Stomach (tissue), 4 donors: ENCODE data around the gene TEX30.

Source experiments
- EP300 ChIP-seq: sonication (generic); formaldehyde crosslinking; IDR thresholded peaks from one replicate; pipeline ENCODE4 v1.6.1; 2017; ENCODE audit warnings: antibody characterized with exemption
- POLR2A ChIP-seq, 4 donors: fragments of 450-650 bp; IDR thresholded peaks; one replicate each; pipeline ENCODE4 v1.6.1; 2016; ENCODE audit warnings: antibody characterized with exemption in 4 of 4, control low read depth in 2 of 4, mild to moderate bottlenecking in 1 of 4, moderate library complexity in 1 of 4
- POLR2AphosphoS5 ChIP-seq, 3 donors: sonication (generic); formaldehyde crosslinking; IDR thresholded peaks; one replicate each; pipeline ENCODE4 v1.6.1; 2016; ENCODE audit warnings: antibody characterized with exemption in 3 of 3
- TF ChIP-seq, protein P1 (sequence below), 7 experiments: fragments of 450-650 bp in 4 of 7; fragments of 200-600 bp in 3 of 7; sonication (generic) in 3 of 7; IDR thresholded peaks; one replicate each; pipeline ENCODE4 v1.5.1; 2016 to 2019; ENCODE audit warnings: antibody characterized with exemption in 7 of 7, control low read depth in 2 of 7, mild to moderate bottlenecking in 1 of 7

DNA sequence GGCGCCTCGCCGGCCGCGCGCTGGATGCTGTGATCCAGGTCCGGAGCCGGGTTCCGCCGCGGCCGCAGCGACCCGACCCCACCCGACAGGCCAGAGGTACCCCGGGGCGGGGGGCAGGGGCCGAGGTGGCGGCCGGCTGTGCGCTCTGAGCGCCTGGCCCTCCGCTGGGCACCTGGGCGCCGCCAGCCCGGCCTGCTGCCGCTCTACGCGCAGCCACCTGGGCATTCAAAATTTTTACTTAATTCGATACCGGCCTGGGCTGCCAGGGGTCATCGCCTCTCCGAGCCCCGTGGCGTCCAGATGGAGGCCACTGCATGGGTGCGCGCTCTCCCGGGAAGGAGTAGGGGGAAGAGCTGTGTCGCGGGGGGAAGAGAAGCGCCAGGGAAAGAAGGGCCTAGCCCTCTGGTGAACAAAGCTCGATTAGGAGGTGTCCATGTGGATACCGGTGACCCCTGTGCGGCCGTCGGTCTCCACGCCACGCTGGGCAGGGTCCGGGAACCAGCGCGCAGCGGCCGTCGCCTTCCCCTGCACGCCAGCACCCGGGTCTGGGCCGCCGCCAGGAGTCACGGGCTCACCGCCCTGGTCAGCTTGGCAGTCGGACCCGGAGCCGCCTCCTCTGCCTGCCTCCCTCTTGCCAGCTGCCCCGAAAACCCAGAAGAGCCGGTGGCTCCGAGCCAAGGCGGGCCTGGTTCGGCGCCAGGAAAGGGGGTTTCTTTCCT lies 26.0 kb upstream of the TEX30 start:
- TF ChIP-seq, protein P1, sequence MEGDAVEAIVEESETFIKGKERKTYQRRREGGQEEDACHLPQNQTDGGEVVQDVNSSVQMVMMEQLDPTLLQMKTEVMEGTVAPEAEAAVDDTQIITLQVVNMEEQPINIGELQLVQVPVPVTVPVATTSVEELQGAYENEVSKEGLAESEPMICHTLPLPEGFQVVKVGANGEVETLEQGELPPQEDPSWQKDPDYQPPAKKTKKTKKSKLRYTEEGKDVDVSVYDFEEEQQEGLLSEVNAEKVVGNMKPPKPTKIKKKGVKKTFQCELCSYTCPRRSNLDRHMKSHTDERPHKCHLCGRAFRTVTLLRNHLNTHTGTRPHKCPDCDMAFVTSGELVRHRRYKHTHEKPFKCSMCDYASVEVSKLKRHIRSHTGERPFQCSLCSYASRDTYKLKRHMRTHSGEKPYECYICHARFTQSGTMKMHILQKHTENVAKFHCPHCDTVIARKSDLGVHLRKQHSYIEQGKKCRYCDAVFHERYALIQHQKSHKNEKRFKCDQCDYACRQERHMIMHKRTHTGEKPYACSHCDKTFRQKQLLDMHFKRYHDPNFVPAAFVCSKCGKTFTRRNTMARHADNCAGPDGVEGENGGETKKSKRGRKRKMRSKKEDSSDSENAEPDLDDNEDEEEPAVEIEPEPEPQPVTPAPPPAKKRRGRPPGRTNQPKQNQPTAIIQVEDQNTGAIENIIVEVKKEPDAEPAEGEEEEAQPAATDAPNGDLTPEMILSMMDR (IDR thresholded peaks at IDR 0.05), result no peak
- no peak for TF ChIP-seq POLR2A (IDR thresholded peaks at IDR 0.05)
- no peak for TF ChIP-seq POLR2AphosphoS5 (IDR thresholded peaks at IDR 0.05)
- no peak for TF ChIP-seq EP300
